Posterior vena cava (tissue), 2 donors: Measurements from ENCODE around the gene NAALADL2. TPM values are rescaled to one million over a fixed set of nuclear protein-coding genes. Genes with fewer than 3 reads are reported as not detected.

ENCODE experiments used
- DNase-seq: peaks from one replicate; pipeline ENCODE4 v3.0.0-alpha.2; 2020; ENCODE audit warnings: low spot score
- intact Hi-C, 2 donors: fragments of 100-400 bp; cut with DNase I; formaldehyde crosslinking; loops; one replicate each; pipeline versions ENCODE4 v1.14.1 to v1.14.2; 2022 to 2023
- total RNA-seq, 2 donors: library from RNA; stranded (reverse); fragmentation: NEBNext Ultra II Directional; extraction: Animal tissue kit (Norgen Biotek cat#: 25700); gene quantifications; one replicate each; pipeline ENCODE4 v1.2.1, GENCODE V29; 2021
- donor health status: DM: yes; HTN: yes; CAD: no.
- donor health status: DM: yes; HTN: yes; CAD: no.

Gene NAALADL2
- total RNA-seq, 2 donors from 2014 or later: 12.3 to 18.2 TPM

- no peak for DNase-seq
- intact Hi-C loops: no loop called here
These were observed 414.4 kb downstream of the NAALADL2 start for GRCh38 chr3:175273573-175273972.

- intact Hi-C loops: no loop called here
These were observed 414.9 kb downstream of the NAALADL2 start for GRCh38 chr3:175274056-175274455.

GRCh38 chr3:175274474-175275218 is 415.5 kb downstream of the NAALADL2 start:
- no peak for DNase-seq
- intact Hi-C loops: no loop called here

More at GRCh38 chr3:175274056-175274455, 414.9 kb downstream of the NAALADL2 start:
- DNase-seq: no peak

- intact Hi-C loops: no loop called here
- DNase-seq: no peak
These were observed 419.5 kb downstream of the NAALADL2 start for GRCh38 chr3:175278680-175279079.

GRCh38 chr3:175279457-175279856 is 420.3 kb downstream of the NAALADL2 start:
- intact Hi-C loops: no loop called here
- no peak for DNase-seq

GRCh38 chr3:175279911-175280310 is 420.8 kb downstream of the NAALADL2 start:
- intact Hi-C loops: no loop called here

GRCh38 chr3:175287361-175287963 is 428.3 kb downstream of the NAALADL2 start:
- DNase-seq: no peak
- intact Hi-C loops: no loop called here

More at GRCh38 chr3:175279911-175280310, 420.8 kb downstream of the NAALADL2 start:
- no peak for DNase-seq

- intact Hi-C loops: no loop called here
- no peak for DNase-seq
These were observed 429.5 kb downstream of the NAALADL2 start for GRCh38 chr3:175288621-175289020.

- intact Hi-C loops: no loop called here
- DNase-seq: no peak
These were observed 435.7 kb downstream of the NAALADL2 start for GRCh38 chr3:175294793-175295192.

- no peak for DNase-seq
- intact Hi-C loops: no loop called here
These were observed 436.4 kb downstream of the NAALADL2 start for GRCh38 chr3:175295248-175296130.

- DNase-seq: no peak
- intact Hi-C loops: no loop called here
These were observed 438.1 kb downstream of the NAALADL2 start for GRCh38 chr3:175297216-175297615.

- intact Hi-C loops: no loop called here
- no peak for DNase-seq
These were observed 442.6 kb downstream of the NAALADL2 start for GRCh38 chr3:175301741-175302140.

GRCh38 chr3:175304404-175304803 is 445.3 kb downstream of the NAALADL2 start:
- intact Hi-C loops: no loop called here
- DNase-seq: no peak

GRCh38 chr3:175307642-175308041 is 448.5 kb downstream of the NAALADL2 start:
- intact Hi-C loops: no loop called here
- no peak for DNase-seq

- DNase-seq: no peak
- intact Hi-C loops: no loop called here
These were observed 449.0 kb downstream of the NAALADL2 start for GRCh38 chr3:175308097-175308496.

- intact Hi-C loops: no loop called here
- DNase-seq: no peak
These were observed 450.9 kb downstream of the NAALADL2 start for GRCh38 chr3:175310046-175310445.

GRCh38 chr3:175311404-175311803 is 452.3 kb downstream of the NAALADL2 start:
- intact Hi-C loops: no loop called here
- no peak for DNase-seq

- no peak for DNase-seq
- intact Hi-C loops: no loop called here
These were observed 452.8 kb downstream of the NAALADL2 start for GRCh38 chr3:175311946-175312345.

- intact Hi-C loops: no loop called here
- no peak for DNase-seq
These were observed 453.7 kb downstream of the NAALADL2 start for GRCh38 chr3:175312791-175313190.

GRCh38 chr3:175316799-175317198 is 457.7 kb downstream of the NAALADL2 start:
- intact Hi-C loops: no loop called here
- no peak for DNase-seq
